NCI-H510A (cell line): Measurements from ENCODE around the gene COL4A2.

Experiments used
- DNase-seq: peaks from one replicate; lab custom pipeline; 2025; lab: John Stamatoyannopoulos, UW

Gene COL4A2

DNA sequence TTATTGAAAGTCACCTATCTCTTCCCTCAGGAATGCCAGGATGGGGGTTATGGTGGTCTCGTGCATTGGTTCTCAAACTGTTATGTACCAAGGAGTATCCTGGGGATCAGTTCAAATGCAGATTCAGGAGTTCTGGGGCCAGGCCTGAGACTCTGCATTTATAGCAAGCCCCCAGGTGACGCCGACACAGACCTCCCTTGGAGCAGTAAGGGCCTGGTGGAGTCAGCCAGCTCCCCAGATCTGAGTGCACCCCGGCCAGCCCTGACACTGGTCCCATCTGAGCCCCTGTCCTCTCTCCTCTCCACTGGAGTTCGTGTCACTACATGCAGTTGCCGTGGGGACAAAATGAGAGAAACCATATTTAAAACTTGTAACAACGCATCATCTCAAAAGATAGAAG is 112.9 kb downstream of the COL4A2 start:
- DNase-seq, result no peak

GRCh38 chr13:110420626-110421025 is 113.5 kb downstream of the COL4A2 start:
- no peak for DNase-seq

DNA sequence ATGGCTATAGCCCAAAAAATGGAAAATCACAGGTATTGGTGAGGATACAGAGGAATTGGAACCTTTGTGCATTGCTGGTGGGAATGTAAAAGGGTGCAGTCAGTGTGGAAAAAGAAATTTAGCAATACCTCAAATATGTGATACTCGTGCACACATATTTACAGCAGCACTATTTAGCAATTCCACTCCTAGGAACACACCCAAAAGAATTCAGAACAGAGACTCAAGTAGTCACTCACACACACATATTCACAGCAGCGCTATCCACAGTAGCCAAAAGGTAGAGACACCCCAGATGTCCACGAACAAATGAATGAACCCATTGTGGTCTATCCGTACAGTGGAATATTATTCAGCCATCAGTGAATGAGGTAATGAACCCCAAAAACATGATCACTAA is 114.0 kb downstream of the COL4A2 start:
- DNase-seq, result no peak

- DNase-seq, result no peak
Measured at GRCh38 chr13:110421696-110422385, 114.8 kb downstream of the COL4A2 start.

GRCh38 chr13:110422913-110423688 is 116.0 kb downstream of the COL4A2 start:
- DNase-seq, result no peak

- no peak for DNase-seq
Measured at GRCh38 chr13:110423689-110424302, 116.7 kb downstream of the COL4A2 start.

DNA sequence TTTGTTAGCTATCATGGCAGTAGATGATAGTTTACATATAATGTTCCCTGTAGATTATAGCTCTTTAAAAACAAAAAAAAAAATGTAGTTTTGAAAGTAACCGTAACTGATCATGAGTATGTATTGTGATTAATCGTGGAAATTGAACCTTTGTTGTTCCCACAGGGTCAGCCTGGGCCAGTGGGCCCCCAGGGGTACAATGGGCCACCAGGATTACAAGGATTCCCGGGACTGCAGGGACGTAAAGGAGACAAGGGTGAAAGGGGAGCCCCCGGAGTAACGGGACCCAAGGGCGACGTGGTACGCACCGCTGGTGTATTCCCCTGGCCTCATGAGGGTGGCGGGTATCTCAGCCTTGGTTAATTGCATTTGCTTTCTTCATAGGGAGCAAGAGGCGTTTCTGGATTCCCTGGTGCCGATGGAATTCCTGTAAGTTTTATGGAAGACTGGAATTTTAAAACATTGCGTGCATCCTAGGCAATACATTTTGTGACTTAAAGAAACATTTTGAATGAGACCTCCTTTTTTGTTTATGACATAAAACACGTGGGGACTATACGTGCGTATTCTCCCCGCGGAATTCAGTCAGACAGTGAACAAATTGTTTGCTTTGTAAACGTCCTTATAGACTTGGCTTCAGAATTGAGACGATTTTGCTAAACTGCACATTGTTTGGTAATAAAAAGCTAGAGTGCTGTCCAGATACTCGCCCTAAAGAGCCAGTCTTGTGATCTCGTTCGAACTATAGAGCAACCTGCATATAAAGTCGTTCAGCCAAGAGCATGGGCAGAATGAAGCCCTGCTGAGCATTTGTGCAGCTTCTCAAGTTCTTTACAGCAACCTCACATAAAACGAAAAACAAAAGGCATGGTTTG is 117.7 kb downstream of the COL4A2 start:
- DNase-seq, result no peak

GRCh38 chr13:110425444-110425780 is 118.3 kb downstream of the COL4A2 start:
- no peak for DNase-seq

GRCh38 chr13:110426735-110427134 is 119.7 kb downstream of the COL4A2 start:
- DNase-seq, result no peak

GRCh38 chr13:110428313-110428712 is 121.2 kb downstream of the COL4A2 start:
- DNase-seq, result no peak

DNA sequence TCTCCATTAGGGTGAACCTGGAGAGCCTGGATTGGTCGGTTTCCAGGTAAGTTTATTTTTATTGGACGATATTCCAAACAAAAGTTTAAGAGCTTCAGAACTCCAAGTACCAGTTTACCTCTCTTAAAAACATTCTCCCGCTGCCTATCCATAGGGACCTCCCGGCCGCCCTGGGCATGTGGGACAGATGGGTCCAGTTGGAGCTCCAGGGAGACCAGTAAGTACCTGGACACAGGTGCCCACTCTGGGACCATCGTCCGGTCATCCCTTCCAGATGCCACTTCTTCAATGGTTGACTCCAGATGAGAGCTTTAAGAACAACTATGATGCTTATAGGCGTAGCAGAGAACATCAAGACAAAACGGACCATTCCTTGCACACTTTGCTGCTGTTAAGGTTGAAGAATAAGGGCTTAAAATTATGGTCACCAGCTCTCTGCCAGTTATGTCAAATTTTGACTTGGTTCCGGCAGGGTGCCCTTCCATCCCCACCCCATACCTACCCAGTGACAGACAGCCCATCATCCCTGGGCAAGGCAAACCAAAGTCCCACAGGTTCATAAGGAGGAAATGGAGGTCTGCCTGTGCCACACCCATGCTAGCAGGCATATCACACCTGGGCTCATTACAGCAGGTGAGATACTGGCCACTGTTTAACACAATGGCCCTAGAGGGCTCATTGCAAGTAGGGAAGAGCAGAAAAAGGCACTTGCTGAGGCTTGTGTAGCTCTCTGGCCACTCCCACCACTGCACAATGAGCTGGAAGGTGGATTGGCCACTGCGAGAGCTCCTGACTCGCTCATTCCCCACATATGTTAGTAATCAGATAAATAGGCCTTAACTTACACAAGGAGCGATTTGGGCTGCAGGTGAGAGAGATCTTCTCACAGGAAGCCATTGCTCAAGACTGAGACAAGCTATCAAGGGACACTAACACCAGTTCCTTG is 123.6 kb downstream of the COL4A2 start:
- no peak for DNase-seq

DNA sequence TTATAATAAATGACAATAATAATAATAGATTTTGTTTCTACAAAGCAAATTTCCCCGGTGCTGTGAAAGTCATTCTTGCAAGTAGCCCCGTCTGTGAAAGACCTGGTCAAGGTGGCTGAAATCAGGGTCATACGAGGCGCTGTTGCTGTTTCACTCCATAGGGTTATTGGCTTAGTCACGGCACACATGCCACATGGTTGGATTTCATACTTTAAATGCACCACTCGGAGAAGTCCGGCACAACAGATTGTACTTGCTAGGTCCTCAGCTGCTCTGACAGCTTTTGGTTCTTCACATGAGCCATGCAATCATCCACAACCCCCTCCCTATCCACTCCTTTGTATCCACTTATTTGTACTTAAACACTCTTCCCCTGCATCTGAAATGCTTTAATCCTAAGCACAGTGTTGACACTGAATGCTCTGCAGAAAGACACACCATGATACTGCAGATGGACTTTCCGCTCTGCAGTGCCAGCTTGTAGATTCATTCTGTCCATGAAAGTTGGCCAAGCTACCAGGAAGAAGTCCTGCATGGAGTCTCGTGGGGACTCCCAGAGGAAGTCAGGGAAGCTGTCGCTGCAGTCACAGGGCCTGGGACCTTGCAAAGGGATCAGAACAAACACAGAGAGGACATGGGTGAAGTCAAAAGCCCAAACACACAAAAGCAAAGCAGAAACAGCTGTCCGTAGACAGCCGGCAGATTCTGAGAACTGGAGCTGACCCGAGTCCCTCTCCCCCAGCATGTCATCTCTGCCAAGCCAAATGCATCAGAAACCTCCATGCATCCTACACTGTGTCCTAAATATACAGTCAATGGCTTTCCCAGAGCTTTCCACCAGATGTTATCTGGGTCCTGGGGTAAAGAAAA is 124.6 kb downstream of the COL4A2 start:
- no peak for DNase-seq

DNA sequence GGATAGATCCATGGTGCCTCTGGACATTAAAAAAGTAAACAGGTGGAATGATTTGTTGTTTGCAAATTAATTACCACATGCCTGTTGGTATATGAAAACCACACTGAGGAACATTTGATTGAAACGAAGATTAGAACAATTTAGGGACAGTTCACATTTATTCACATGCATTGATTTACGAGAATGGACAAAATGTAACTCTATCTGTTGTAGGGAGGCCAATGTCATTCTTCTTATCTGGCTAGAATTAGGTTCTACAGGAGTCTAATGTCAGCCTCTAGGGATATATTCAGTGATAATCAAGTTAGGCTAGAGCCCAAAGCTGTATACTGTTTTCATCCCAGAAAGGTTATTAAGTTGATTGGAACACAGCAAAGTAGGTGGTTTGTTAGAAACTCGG is 125.4 kb downstream of the COL4A2 start:
- no peak for DNase-seq

DNA sequence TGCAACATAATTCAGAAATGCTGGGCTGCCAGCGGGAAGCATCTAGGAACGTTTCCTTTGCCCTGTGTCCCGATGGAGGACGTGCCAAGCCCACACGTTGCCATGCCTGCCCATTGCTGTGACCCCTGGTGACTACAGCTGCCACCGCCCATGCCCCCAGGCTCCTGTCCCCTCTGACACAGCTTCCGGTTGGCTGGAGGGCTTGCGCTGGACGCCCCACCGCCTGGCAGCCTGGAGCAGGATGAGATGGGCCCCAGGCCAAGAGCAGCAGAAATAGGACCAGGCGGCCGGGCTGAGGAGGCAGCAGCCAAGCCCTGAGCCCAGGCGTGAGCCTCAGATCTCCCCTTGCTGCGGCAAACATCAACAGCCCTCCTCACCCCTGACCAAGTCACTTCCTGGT is 125.9 kb downstream of the COL4A2 start:
- DNase-seq, result no peak

GRCh38 chr13:110434629-110435028 is 127.5 kb downstream of the COL4A2 start:
- no peak for DNase-seq

GRCh38 chr13:110435331-110435730 is 128.2 kb downstream of the COL4A2 start:
- no peak for DNase-seq

GRCh38 chr13:110436276-110436675 is 129.2 kb downstream of the COL4A2 start:
- no peak for DNase-seq

DNA sequence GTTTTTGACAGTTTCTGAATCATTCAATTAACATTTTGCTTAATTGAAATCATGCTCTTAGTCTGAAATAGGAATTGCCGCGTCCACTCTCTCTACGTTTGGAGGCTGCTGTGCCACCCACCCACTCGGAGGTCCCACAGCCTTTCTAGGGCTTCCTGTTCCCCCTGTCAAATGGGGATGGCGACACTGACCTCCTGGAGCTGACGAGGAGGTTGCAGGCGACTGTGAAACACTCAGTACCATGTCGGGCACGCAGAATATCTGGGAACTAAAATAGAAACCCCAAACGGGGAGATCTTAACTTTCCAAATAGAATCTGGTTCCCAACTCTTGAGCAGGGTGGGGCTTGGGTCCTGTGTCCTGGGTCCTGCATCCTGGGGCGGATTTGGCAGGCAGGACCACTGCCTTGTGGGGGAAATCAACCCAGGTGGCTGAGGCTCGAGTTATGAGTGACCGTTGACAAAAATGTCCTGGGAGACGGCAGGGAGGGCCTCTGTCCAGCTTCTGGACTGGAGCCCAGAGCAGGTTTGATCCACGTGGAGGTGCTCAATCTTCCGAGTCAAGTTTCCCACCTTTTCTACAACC is 129.8 kb downstream of the COL4A2 start:
- DNase-seq, result no peak

GRCh38 chr13:110438211-110438610 is 131.1 kb downstream of the COL4A2 start:
- no peak for DNase-seq

DNA sequence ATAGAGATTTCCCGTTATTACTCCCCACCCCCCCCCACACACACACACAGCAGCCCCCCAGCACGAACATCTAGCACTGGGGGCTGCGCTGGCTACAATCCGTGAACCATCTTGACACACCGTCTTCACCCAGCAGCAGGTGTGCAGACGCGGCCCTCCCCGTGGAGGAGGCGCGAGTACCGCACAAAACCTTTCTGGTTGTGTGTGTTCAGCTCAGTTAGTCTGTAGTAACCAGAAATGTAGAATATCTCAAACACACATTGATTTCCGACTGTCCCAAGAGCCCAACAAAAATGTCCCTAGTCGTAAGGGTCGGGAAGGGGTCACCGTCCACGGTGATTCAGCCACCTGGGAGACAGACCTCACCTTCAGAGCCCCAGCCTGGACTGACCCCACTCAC is 131.7 kb downstream of the COL4A2 start:
- no peak for DNase-seq
